GM21515 (cell line): Measurements from ENCODE around the gene AGO3.

Experiments
- ATAC-seq: cut with Tn5 transposase; IDR thresholded peaks from one replicate; pipeline ENCODE4 v1.9.1; 2021; ENCODE audit not compliant: unreplicated experiment

Gene AGO3

GRCh38 chr1:36119456-36119855, 188.6 kb downstream of the AGO3 start:
- no peak for ATAC-seq
